Measurements from ENCODE around the gene HOXD1.

The HOXD1 gene

DNA sequence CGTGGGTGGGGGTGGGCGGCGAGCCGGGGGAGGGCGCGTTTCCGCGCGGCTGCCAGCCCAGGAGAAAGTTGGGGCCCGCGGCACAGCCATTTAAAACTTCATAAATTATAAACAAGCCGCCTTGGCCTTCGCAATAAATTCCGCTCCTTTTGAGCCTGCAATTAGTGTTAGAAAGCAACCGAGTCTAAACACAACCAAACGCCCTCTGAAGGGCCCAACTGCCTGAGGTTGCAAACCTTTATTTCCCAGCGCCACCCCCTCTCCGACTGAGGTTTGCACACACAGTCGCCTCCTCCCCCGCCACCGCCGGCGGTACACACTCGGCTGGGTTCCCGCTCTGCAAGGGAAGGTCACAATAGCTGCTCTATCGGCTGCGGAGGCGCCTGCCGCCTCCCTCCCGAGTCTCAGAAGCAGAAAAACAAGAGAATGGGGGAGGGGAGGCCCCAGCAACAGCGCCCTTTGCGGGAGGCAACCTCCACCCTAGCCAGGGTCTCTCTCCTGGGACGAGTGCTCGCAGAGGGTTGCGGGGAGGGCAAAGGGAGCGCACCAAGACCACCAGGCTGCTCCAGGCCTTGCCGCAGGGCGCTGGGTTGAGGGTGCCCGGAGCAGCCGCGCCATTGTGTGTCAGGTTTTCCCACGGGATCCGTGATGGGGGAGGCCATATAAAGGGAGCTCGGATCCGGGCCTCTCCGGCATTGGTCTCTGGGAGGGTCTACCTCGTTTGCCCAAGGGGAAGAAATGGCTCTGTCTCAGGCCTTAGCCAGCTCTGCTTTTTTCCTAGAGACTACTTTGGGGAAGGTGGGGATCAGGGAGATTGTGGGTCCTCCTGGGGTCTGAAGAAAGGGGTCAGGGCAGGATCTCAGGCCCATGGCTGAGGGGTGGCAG, 13.4 kb upstream of the HOXD1 start:
- DNase-seq, result no peak
- no peaks in the 10 kb centered on the region for H3K36me3 ChIP-seq
- no peaks in the 10 kb centered on the region for H3K9me3 ChIP-seq
- peaks cover 0 to 84% of the 10 kb centered on the region in 2 donors for H3K27me3 ChIP-seq
- peaks cover 0 to 19% (median 13%) of the 10 kb centered on the region in 4 donors for H3K4me1 ChIP-seq
- intact Hi-C loops (cut with DNase I; ENCODE audit: low total_unique reads), result no loop called here
- H3K4me3 ChIP-seq, result no peak overlapping the region
- TF ChIP-seq, protein P1, sequence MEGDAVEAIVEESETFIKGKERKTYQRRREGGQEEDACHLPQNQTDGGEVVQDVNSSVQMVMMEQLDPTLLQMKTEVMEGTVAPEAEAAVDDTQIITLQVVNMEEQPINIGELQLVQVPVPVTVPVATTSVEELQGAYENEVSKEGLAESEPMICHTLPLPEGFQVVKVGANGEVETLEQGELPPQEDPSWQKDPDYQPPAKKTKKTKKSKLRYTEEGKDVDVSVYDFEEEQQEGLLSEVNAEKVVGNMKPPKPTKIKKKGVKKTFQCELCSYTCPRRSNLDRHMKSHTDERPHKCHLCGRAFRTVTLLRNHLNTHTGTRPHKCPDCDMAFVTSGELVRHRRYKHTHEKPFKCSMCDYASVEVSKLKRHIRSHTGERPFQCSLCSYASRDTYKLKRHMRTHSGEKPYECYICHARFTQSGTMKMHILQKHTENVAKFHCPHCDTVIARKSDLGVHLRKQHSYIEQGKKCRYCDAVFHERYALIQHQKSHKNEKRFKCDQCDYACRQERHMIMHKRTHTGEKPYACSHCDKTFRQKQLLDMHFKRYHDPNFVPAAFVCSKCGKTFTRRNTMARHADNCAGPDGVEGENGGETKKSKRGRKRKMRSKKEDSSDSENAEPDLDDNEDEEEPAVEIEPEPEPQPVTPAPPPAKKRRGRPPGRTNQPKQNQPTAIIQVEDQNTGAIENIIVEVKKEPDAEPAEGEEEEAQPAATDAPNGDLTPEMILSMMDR (IDR thresholded peaks at IDR 0.05), result no peak
- no peak overlapping the region for H3K27ac ChIP-seq

DNA sequence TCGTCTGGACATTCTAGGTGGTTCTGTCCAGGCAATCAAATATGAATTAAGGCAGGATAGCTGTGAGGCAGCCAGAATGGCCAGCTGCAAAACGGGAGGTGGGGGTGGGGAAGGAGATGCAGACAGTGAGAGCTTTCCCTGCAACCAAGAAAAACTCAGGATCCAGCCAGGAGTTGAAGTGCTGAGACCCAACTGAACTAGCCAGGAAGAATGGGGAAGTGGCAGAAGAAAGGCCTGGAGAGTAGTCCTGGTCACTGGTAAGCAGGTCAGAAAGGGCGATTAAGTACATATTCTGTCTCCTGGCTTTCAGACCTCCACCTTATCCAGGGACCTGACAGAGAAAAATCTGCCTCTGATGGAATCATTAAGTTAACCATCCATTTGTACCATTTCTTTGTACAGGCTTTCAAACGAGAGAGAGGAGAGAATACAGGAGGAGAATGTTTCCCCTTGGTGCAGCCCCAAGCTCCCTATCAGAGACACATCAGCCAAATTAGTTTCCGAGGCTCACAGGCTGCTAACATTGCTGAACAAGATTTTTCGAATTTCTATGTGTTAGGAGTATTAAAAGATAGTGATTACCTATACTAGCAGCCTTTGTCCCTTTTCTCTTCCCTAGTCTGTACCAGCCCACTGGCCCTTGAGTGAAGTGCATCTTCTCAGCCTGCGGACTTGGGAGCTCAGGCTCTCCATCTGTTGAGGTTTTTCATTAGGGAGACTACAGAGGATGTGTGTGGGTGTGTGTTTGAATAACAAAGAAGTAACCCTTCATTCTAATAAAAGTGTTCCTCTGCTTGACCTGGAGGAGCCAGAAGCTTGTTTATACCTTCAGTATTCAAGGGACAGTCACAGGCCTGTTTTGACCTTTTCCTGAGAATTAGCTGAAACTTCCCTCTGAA, 12.5 kb upstream of the HOXD1 start:
- H3K4me3 ChIP-seq, result no peak overlapping the region
- no peaks in the 10 kb centered on the region for H3K9me3 ChIP-seq
- H3K36me3 ChIP-seq, result no peaks in the 10 kb centered on the region
- TF ChIP-seq, protein P1 (IDR thresholded peaks at IDR 0.05), result no peak
- DNase-seq, result no peak
- peaks cover 0 to 19% (median 13%) of the 10 kb centered on the region in 4 donors for H3K4me1 ChIP-seq
- H3K27ac ChIP-seq, result no peak overlapping the region
- intact Hi-C loops (cut with DNase I; ENCODE audit: low total_unique reads), result no loop called here
- H3K27me3 ChIP-seq, result peaks cover 0 to 85% of the 10 kb centered on the region in 2 donors

DNA sequence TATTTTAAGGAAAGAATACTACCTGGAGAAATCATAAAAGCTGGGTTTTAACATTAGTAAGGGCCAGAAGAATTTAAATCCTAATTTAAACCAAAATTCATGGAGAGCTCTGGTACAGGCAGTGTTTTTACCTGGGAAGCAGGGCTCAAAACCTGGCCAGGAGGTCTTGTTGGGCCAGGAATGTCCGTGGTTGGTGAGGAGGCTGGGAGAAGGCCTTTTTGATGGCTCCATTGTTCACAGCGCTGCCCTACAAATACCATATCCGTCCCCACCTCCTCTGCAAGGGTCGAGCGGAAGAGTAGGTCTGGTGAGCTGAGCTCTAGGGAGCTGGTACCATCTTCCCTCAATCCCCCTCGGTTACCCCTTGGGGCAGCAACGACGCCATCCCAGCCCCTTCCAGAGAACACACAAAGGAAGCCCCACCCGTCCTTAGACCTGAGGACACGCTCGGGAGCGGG, 10.9 kb upstream of the HOXD1 start:
- DNase-seq, result no peak
- H3K27ac ChIP-seq, result no peak overlapping the region
- H3K4me3 ChIP-seq, result peak overlapping the region; percentile 20 to 39
- peaks cover 0 to 13% (median 8%) of the 10 kb centered on the region in 4 donors for H3K4me1 ChIP-seq
- intact Hi-C loops (cut with DNase I; ENCODE audit: low total_unique reads), result no loop called here
- no peaks in the 10 kb centered on the region for H3K36me3 ChIP-seq
- TF ChIP-seq, protein P1 (IDR thresholded peaks at IDR 0.05), result no peak
- H3K27me3 ChIP-seq, result peaks cover 0 to 69% of the 10 kb centered on the region in 2 donors
- no peaks in the 10 kb centered on the region for H3K9me3 ChIP-seq

DNA sequence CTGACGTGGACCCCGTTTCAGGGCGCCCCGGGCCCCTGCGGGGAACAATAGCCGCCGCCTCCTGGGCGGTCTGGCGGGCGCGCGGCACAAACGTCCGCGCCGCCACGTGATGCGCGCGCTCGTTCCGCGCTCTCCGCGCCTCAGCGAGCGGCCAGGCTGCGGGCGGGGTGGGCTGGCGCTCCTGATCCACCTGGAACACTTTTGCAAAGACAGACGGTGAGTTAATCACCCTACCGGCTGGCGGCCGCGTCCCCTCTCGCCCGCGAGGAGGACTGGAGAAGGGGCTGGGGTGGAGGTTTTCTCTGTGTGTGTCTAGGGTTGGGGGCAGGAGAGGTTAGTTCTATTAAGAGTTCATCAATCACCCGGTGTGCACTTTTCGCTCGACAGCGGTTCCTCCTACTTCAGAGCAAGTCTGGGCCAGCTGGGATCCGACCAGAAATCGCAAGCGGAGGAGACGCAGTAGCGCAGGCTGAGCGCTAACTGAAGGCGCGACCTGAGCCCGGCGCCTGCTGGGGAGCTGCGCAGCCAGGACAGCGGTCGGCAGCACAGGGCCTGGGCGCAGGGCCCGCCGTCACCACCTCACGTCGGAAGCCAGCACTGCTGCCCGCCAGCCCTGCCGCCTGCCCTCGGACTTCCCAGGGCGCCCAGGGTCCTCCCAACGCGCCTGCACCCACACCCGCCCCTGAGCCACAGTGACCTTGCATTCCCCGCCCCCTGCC, 10.3 kb upstream of the HOXD1 start:
- Histone ChIP-seq H3K36me3 (no peaks in the 10 kb centered on the region), H3K9me3 (no peaks in the 10 kb centered on the region), H3K4me3 (peak overlapping the region; percentile 20 to 39), H3K27ac (no peak overlapping the region), H3K4me1 (peaks cover 0 to 13% (median 8%) of the 10 kb centered on the region in 4 donors), H3K27me3 (peaks cover 0 to 64% of the 10 kb centered on the region in 2 donors)
- TF ChIP-seq, protein P1 (IDR thresholded peaks at IDR 0.05), result no peak
- no peak for DNase-seq
- intact Hi-C loops (cut with DNase I; ENCODE audit: low total_unique reads), result no loop called here

DNA sequence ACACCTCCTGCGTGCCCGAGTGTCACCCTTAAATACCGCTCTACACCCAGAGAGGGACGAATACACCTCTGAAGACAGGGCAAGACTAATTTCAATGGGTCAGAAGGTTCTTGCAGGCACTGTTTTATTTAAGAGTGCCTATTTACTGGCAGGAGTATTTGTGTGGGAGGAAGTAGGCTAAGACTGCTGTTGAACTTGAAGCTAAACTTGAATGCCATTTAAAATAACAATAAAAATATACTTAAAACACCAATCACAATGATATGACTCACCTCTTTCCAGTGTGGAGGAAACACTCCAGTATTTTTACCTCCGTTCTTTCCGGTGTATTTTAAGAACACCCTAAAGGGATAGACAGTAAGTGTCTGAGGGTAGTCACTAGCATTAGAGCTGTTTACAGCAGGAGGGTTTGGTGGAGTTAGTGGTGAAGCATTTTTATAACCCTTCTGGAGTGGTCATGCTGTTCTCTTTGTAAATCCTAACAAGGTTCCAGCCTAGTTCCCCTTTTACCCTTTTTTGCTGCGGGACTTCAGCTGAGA, 9.6 kb upstream of the HOXD1 start:
- no peak for DNase-seq
- H3K4me3 ChIP-seq, result peak overlapping the region in 1 of 2 donors; percentile 39
- TF ChIP-seq, protein P1 (IDR thresholded peaks at IDR 0.05), result no peak
- H3K27me3 ChIP-seq, result peaks cover 0 to 62% of the 10 kb centered on the region in 2 donors
- H3K36me3 ChIP-seq, result no peaks in the 10 kb centered on the region
- H3K4me1 ChIP-seq, result peaks cover 0 to 13% (median 8%) of the 10 kb centered on the region in 4 donors
- no peaks in the 10 kb centered on the region for H3K9me3 ChIP-seq
- H3K27ac ChIP-seq, result no peak overlapping the region
- intact Hi-C loops (cut with DNase I; ENCODE audit: low total_unique reads), result no loop called here
